H9 (cell line): ENCODE measurements around the gene FLT1. TPM values are rescaled to one million over a fixed set of nuclear protein-coding genes. Genes with fewer than 3 reads are reported as not detected.
A peak's percentile ranks its signal among the peaks of the same experiment; 100 is the strongest.

Experiments
- DNase-seq: peaks from one replicate; pipeline ENCODE4 v3.0.0-alpha.2; 2017
- H2AFZ ChIP-seq: one replicate; pipeline ENCODE4 v1.6.1; 2013; ENCODE audit warnings: mild to moderate bottlenecking, low read length, control low read depth, moderate library complexity
- H2AK5ac ChIP-seq: 2 replicates; pipeline ENCODE4 v1.6.1; 2013; ENCODE audit warnings: low read length, control low read depth, mixed read lengths; ENCODE audit not compliant: insufficient read length
- H2BK120ac ChIP-seq: one replicate; pipeline ENCODE4 v1.6.1; 2013; ENCODE audit warnings: low read depth, mild to moderate bottlenecking, low read length, control low read depth, inconsistent platforms; ENCODE audit not compliant: poor library complexity, severe bottlenecking
- H2BK12ac ChIP-seq: 2 replicates; pipeline ENCODE4 v1.6.1; 2013; ENCODE audit warnings: low read length, control low read depth, mixed read lengths, low read depth; ENCODE audit not compliant: insufficient read length
- H2BK15ac ChIP-seq: 2 replicates; pipeline ENCODE4 v1.6.1; 2013; ENCODE audit warnings: low read depth, low read length, control low read depth
- H2BK20ac ChIP-seq: one replicate; pipeline ENCODE4 v1.6.1; 2013; ENCODE audit warnings: low read depth, mild to moderate bottlenecking, low read length, control low read depth, inconsistent platforms; ENCODE audit not compliant: poor library complexity, severe bottlenecking
- H2BK5ac ChIP-seq: 2 replicates; pipeline ENCODE4 v1.6.1; 2013; ENCODE audit warnings: low read length, control low read depth, mixed read lengths; ENCODE audit not compliant: insufficient read length
- H3K14ac ChIP-seq: 2 replicates; pipeline ENCODE4 v1.6.1; 2013; ENCODE audit warnings: low read length, control low read depth; ENCODE audit not compliant: insufficient read depth
- H3K18ac ChIP-seq: 2 replicates; pipeline ENCODE4 v1.6.1; 2013; ENCODE audit warnings: low read depth, mild to moderate bottlenecking, mixed read lengths, low read length, control low read depth; ENCODE audit not compliant: insufficient read length
- H3K23ac ChIP-seq: 2 replicates; pipeline ENCODE4 v1.6.1; 2013; ENCODE audit warnings: low read length, control low read depth, mixed read lengths, low read depth; ENCODE audit not compliant: insufficient read length
- H3K23me2 ChIP-seq: 2 replicates; pipeline ENCODE4 v1.6.1; 2013; ENCODE audit warnings: low read depth, mild to moderate bottlenecking, mixed read lengths, low read length, control low read depth; ENCODE audit not compliant: insufficient read length, poor library complexity, severe bottlenecking
- H3K27ac ChIP-seq: 2 replicates; pipeline ENCODE4 v1.5.1; 2013; ENCODE audit warnings: low read length, control low read depth, mixed read lengths, low read depth; ENCODE audit not compliant: insufficient read length
- H3K27me3 ChIP-seq: 2 replicates; pipeline ENCODE4 v1.6.1; 2013; ENCODE audit warnings: low read length, control low read depth, inconsistent platforms; ENCODE audit not compliant: insufficient read depth
- H3K4ac ChIP-seq: 2 replicates; pipeline ENCODE4 v1.6.1; 2013; ENCODE audit warnings: low read depth, mild to moderate bottlenecking, control low read depth, inconsistent platforms, low read length, moderate library complexity
- H3K4me1 ChIP-seq: 2 replicates; pipeline ENCODE4 v1.6.1; 2013; ENCODE audit warnings: low read length, control low read depth, inconsistent platforms; ENCODE audit not compliant: insufficient read depth
- H3K4me2 ChIP-seq: 2 replicates; pipeline ENCODE4 v1.6.1; 2013; ENCODE audit warnings: low read length, control low read depth, mixed read lengths; ENCODE audit not compliant: insufficient read length, insufficient read depth
- H3K56ac ChIP-seq: 2 replicates; pipeline ENCODE4 v1.6.1; 2013; ENCODE audit warnings: low read depth, mild to moderate bottlenecking, mixed read lengths, low read length, control low read depth; ENCODE audit not compliant: insufficient read length
- H3K79me1 ChIP-seq: 2 replicates; pipeline ENCODE4 v1.6.1; 2013; ENCODE audit warnings: low read depth, mild to moderate bottlenecking, moderate library complexity, low read length, control low read depth, inconsistent platforms; ENCODE audit not compliant: insufficient read depth, poor library complexity, severe bottlenecking
- H3K79me2 ChIP-seq: 2 replicates; pipeline ENCODE4 v1.6.1; 2013; ENCODE audit warnings: low read length, control low read depth, inconsistent platforms; ENCODE audit not compliant: insufficient read depth
- H3K9ac ChIP-seq: 2 replicates; pipeline ENCODE4 v1.6.1; 2013; ENCODE audit warnings: low read length, control low read depth, mixed read lengths; ENCODE audit not compliant: insufficient read length; ENCODE audit errors: extremely low read depth
- H3K9me3 ChIP-seq: one replicate; pipeline ENCODE4 v1.6.1; 2013; ENCODE audit warnings: low read depth, low read length, inconsistent platforms; ENCODE audit not compliant: control insufficient read depth
- H3T11ph ChIP-seq: one replicate; pipeline ENCODE4 v1.6.1; 2013; ENCODE audit warnings: mild to moderate bottlenecking, low read length, control low read depth, inconsistent platforms
- H4K20me1 ChIP-seq: one replicate; pipeline ENCODE4 v1.6.1; 2013; ENCODE audit not compliant: control insufficient read depth, insufficient read length, insufficient read depth
- H4K5ac ChIP-seq: 2 replicates; pipeline ENCODE4 v1.6.1; 2013; ENCODE audit warnings: low read depth, mild to moderate bottlenecking, mixed read lengths, low read length, control low read depth; ENCODE audit not compliant: insufficient read length
- H4K8ac ChIP-seq: replicated peaks from 2 replicates; pipeline ENCODE4 v1.6.1; 2013; ENCODE audit warnings: low read length, control low read depth, mixed read lengths, low read depth; ENCODE audit not compliant: insufficient read length
- H4K91ac ChIP-seq: 2 replicates; pipeline ENCODE4 v1.6.1; 2013; ENCODE audit warnings: low read depth, mild to moderate bottlenecking, moderate library complexity, mixed read lengths, low read length, control low read depth; ENCODE audit not compliant: insufficient read length
- H3K27ac Mint-ChIP-seq, 3 experiments: 2 replicates in 2 of 3; 3 replicates in 1 of 3; pipeline ENCODE4 v1.8.0; 2020 to 2021; ENCODE audit warnings: mixed read lengths in 3 of 3, mild to moderate bottlenecking in 1 of 3, moderate library complexity in 1 of 3
- H3K27me3 Mint-ChIP-seq: 2 replicates; pipeline ENCODE4 v1.8.0; 2021; ENCODE audit warnings: low read depth, mild to moderate bottlenecking, moderate library complexity, mixed read lengths
- H3K36me3 Mint-ChIP-seq, 3 experiments: 2 replicates in 2 of 3; 3 replicates in 1 of 3; pipeline ENCODE4 v1.8.0; 2020 to 2021; ENCODE audit warnings: low read depth in 3 of 3, mixed read lengths in 3 of 3; ENCODE audit not compliant: insufficient read depth in 1 of 3
- H3K4me1 Mint-ChIP-seq, 2 experiments: 2 replicates each; pipeline ENCODE4 v1.8.0; 2020; ENCODE audit warnings: mixed read lengths in 2 of 2
- H3K4me3 Mint-ChIP-seq, 2 experiments: 2 replicates in 1 of 2; 3 replicates in 1 of 2; pipeline ENCODE4 v1.8.0; 2020 to 2021; ENCODE audit warnings: mild to moderate bottlenecking in 2 of 2, mixed read lengths in 2 of 2, moderate library complexity in 1 of 2
- H3K9me3 Mint-ChIP-seq, 2 experiments: 2 replicates in 1 of 2; 3 replicates in 1 of 2; pipeline ENCODE4 v1.8.0; 2020; ENCODE audit warnings: mild to moderate bottlenecking in 2 of 2, mixed read lengths in 2 of 2, moderate library complexity in 1 of 2
- CTCF ChIP-seq: fragments of 200-600 bp; sonication (generic); conservative IDR thresholded peaks from 3 replicates; pipeline ENCODE4 v1.8.0; 2021; ENCODE audit warnings: antibody characterized with exemption, mild to moderate bottlenecking
- WGBS: extraction: QIAGEN DNeasy Blood & Tissue Kit; methylation state at CpG from one replicate; pipeline ENCODE4 v1.1.7; 2013; ENCODE audit warnings: missing lambda C conversion rate, low lambda C conversion rate, mixed read lengths; ENCODE audit not compliant: insufficient read length; ENCODE audit errors: extremely low coverage; 5-methylcytosine and 5-hydroxymethylcytosine counted together
- total RNA-seq: library from RNA; stranded (reverse); gene quantifications from 2 replicates; pipeline ENCODE4 v1.2.1, GENCODE V29; 2021

Gene FLT1
- total RNA-seq, 1 experiment from 2014 or later, result 84.1 TPM

DNA sequence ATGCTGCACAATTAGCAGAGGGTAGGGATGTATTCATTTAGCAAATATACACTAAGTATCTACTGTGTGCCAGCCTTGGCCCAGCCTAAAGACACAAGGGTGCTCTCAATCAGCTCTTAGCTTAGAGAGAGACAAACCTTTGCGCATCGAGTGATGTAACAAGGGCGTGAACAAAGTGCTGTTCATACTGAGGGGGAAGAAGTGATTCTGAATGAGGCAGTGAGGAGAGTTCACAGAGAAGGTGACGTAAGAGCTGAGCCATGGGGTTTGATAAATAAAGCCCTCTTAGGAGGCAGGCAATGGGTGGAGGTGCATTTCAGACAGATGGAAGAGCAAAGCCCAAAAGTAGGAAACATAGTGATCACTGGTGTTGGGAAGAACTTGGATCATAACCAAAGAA lies 68.5 kb downstream of the FLT1 start:
- WGBS, result no CpG with 5 or more reads among the region's 4 CpGs
- H3K4me1 ChIP-seq, result peaks cover 7% of the 10 kb centered on the region; the same call in 1 of the 2 replicates
- H3K4ac ChIP-seq, result no peak overlapping the region
- no peaks in the 10 kb centered on the region for H3K9me3 Mint-ChIP-seq
- no peak overlapping the region for H3K27ac ChIP-seq
- H3K27me3 Mint-ChIP-seq, result no peaks in the 10 kb centered on the region
- peaks cover 32 to 66% (median 61%) of the 10 kb centered on the region in 3 experiments for H3K36me3 Mint-ChIP-seq
- H2BK20ac ChIP-seq, result no peak overlapping the region
- no peak overlapping the region for H3K23ac ChIP-seq
- H3K27me3 ChIP-seq, result no peaks in the 10 kb centered on the region
- no peak overlapping the region for H2AK5ac ChIP-seq
- H3K14ac ChIP-seq, result no peak overlapping the region
- no peak overlapping the region for H4K5ac ChIP-seq
- no peak overlapping the region for H2BK120ac ChIP-seq
- no peak overlapping the region for H2BK12ac ChIP-seq
- H2BK15ac ChIP-seq, result no peak overlapping the region
- no peak overlapping the region for H2BK5ac ChIP-seq
- H3K27ac Mint-ChIP-seq, result peak overlapping the region; percentile 1 to 75 (median 41); a peak in 6 of 7 replicates
- TF ChIP-seq CTCF, result no peak
- no peak overlapping the region for H4K91ac ChIP-seq
- H3K79me2 ChIP-seq, result no peaks in the 10 kb centered on the region
- H3K4me2 ChIP-seq, result no peak overlapping the region
- H3K9ac ChIP-seq, result no peak overlapping the region
- no peak overlapping the region for H3K56ac ChIP-seq
- H3T11ph ChIP-seq, result no peak overlapping the region
- no peaks in the 10 kb centered on the region for H3K79me1 ChIP-seq
- no peaks in the 10 kb centered on the region for H4K20me1 ChIP-seq
- no peak overlapping the region for H3K18ac ChIP-seq
- H3K23me2 ChIP-seq, result no peaks in the 10 kb centered on the region
- no peak overlapping the region for H4K8ac ChIP-seq
- no peak for DNase-seq
- H3K4me1 Mint-ChIP-seq, result peaks cover 54 to 60% of the 10 kb centered on the region in 2 experiments
- no peak overlapping the region for H3K4me3 Mint-ChIP-seq
- no peaks in the 10 kb centered on the region for H3K9me3 ChIP-seq
- H2AFZ ChIP-seq, result no peak overlapping the region
